HepG2 (cell line): ENCODE results near the gene TBATA. TPM values are rescaled to one million over a fixed set of nuclear protein-coding genes. Genes with fewer than 3 reads are reported as not detected.

ENCODE experiments used
- ATAC-seq: fragments of 200-7000 bp; cut with Tn5 transposase; 3 replicates; pipeline ENCODE4 v1.9.1; 2020; ENCODE audit warnings: mild to moderate bottlenecking, moderate library complexity
- BruUV-seq: library from RNA; stranded (reverse); fragments of 400-500 nt; replicated peaks from 2 replicates; lab custom pipeline; 2021; lab: Mats Ljungman, UMichigan
- CTCF ChIA-PET: fragments of 300-600 bp; formaldehyde crosslinking; extraction: SDS; loops from one replicate; lab custom pipeline; 2021; ENCODE audit warnings: low total read pairs, inconsistent platforms, low intra/inter-chr PET ratio; lab: Yijun Ruan, JAX
- POLR2A ChIA-PET: fragments of 350-600 bp; sonication (Branson Sonifier 250); formaldehyde crosslinking; loops from one replicate; lab custom pipeline; 2020; ENCODE audit warnings: antibody characterized with exemption, inconsistent platforms; lab: Yijun Ruan, JAX
- DNase-seq: peaks from one replicate; pipeline ENCODE4 v3.0.0-alpha.2; 2015; ENCODE audit warnings: low spot score
- FAIRE-seq: peaks from 3 replicates; lab custom pipeline; 2011; peaks lifted over from hg19 to GRCh38; lab: Jason Lieb, UNC
- H2AFZ ChIP-seq: one replicate; pipeline ENCODE4 v1.6.1; 2011; ENCODE audit warnings: low read length, inconsistent platforms
- H3K27ac ChIP-seq: fragments of 300-600 bp; 3 replicates; pipeline ENCODE4 v1.8.0; 2011; ENCODE audit warnings: mixed run types, mild to moderate bottlenecking, mixed read lengths, low read length, inconsistent platforms; ENCODE audit not compliant: insufficient read depth; ENCODE audit errors: extremely low read length
- H3K27me3 ChIP-seq, 2 experiments: fragments of 200-600 bp in 1 of 2; 2 replicates in 1 of 2; 3 replicates in 1 of 2; pipeline versions ENCODE4 v1.6.0 to v1.8.0; 2011; ENCODE audit warnings: low read length in 2 of 2, mild to moderate bottlenecking in 2 of 2, moderate library complexity in 2 of 2, inconsistent platforms in 1 of 2; ENCODE audit not compliant: insufficient read depth in 2 of 2, control insufficient read depth in 1 of 2
- H3K36me3 ChIP-seq, 2 experiments: fragments of 200-600 bp in 1 of 2; replicated peaks in 1 of 2; 2 replicates in 1 of 2; 3 replicates in 1 of 2; pipeline versions ENCODE4 v1.5.1 to v1.8.0; 2011; ENCODE audit warnings: low read length in 2 of 2, inconsistent platforms in 1 of 2; ENCODE audit not compliant: insufficient read depth in 2 of 2, control insufficient read depth in 1 of 2
- H3K4me1 ChIP-seq: 2 replicates; pipeline ENCODE4 v1.5.1; 2012; ENCODE audit warnings: low read length, inconsistent platforms; ENCODE audit not compliant: insufficient read depth
- H3K4me2 ChIP-seq: 2 replicates; pipeline ENCODE4 v1.6.0; 2011; ENCODE audit warnings: low read depth, low read length, inconsistent platforms
- H3K4me3 ChIP-seq, 3 experiments: fragments of 200-600 bp in 1 of 3; sonication (generic), shearing (Covaris generic) in 1 of 3; replicated peaks in 1 of 3; 2 replicates each; pipeline ENCODE4 v1.5.1; 2011 to 2016; ENCODE audit warnings: low read length in 3 of 3, inconsistent platforms in 2 of 3, low read depth in 2 of 3, mild to moderate bottlenecking in 2 of 3, control low read depth in 1 of 3, mixed read lengths in 1 of 3; ENCODE audit not compliant: insufficient read depth in 1 of 3
- H3K79me2 ChIP-seq: one replicate; pipeline ENCODE4 v1.6.1; 2011; ENCODE audit warnings: low read length, inconsistent platforms; ENCODE audit not compliant: insufficient read depth
- H3K9ac ChIP-seq: 2 replicates; pipeline ENCODE4 v1.6.0; 2011; ENCODE audit warnings: mild to moderate bottlenecking, low read depth, low read length, inconsistent platforms; ENCODE audit not compliant: insufficient read depth
- H3K9me3 ChIP-seq: 2 replicates; pipeline ENCODE4 v1.5.1; 2012; ENCODE audit warnings: mild to moderate bottlenecking, low read length
- H4K20me1 ChIP-seq: 2 replicates; pipeline ENCODE4 v1.6.0; 2011; ENCODE audit warnings: inconsistent platforms, mild to moderate bottlenecking, low read length, moderate library complexity; ENCODE audit not compliant: insufficient read depth
- CSRNP2 ChIP-seq: sonication (generic); formaldehyde crosslinking; conservative IDR thresholded peaks from 2 replicates; pipeline ENCODE4 v1.8.0; 2022; ENCODE audit warnings: low read depth, missing genetic modification reagents
- FOSL2 ChIP-seq: sonication (generic); formaldehyde crosslinking; IDR thresholded peaks from 2 replicates; pipeline ENCODE4 v1.4.0; 2020; ENCODE audit warnings: missing genetic modification reagents
- SP1 ChIP-seq, 2 experiments: fragments of 450-650 bp in 1 of 2; sonication (generic) in 1 of 2; formaldehyde crosslinking in 1 of 2; IDR thresholded peaks; 2 replicates each; pipeline versions ENCODE4 v1.4.0 to v1.6.1; 2016 to 2020; ENCODE audit warnings: missing genetic modification reagents in 1 of 2
- SRY ChIP-seq: sonication (generic); formaldehyde crosslinking; IDR thresholded peaks from 2 replicates; pipeline ENCODE4 v1.8.0; 2022; ENCODE audit warnings: mild to moderate bottlenecking, missing genetic modification reagents
- TERF1 ChIP-seq: sonication (generic); formaldehyde crosslinking; IDR thresholded peaks from 2 replicates; pipeline ENCODE4 v1.8.0; 2022; ENCODE audit warnings: mild to moderate bottlenecking, missing genetic modification reagents, moderate library complexity
- U2AF2 ChIP-seq: fragments of 200-400 bp; formaldehyde crosslinking; IDR thresholded peaks from 2 replicates; pipeline ENCODE4 v1.6.1; 2017; ENCODE audit warnings: low read depth, mild to moderate bottlenecking, low read length
- ZBTB25 ChIP-seq: IDR thresholded peaks from 2 replicates; pipeline ENCODE4 v1.6.1; 2018; ENCODE audit warnings: missing genetic modification reagents
- ZNF501 ChIP-seq: sonication (generic); formaldehyde crosslinking; IDR thresholded peaks from 2 replicates; pipeline ENCODE4 v1.5.1; 2020; ENCODE audit warnings: mild to moderate bottlenecking, moderate library complexity, missing genetic modification reagents
- ZNF788 ChIP-seq: sonication (generic); formaldehyde crosslinking; IDR thresholded peaks from 2 replicates; pipeline ENCODE4 v1.5.0; 2020; ENCODE audit warnings: mild to moderate bottlenecking, missing genetic modification reagents, borderline replicate concordance
- WGBS: methylation state at CpG from one replicate; pipeline ENCODE4 v1.1.6; 2017; ENCODE audit warnings: low lambda C conversion rate; 5-methylcytosine and 5-hydroxymethylcytosine counted together
- in situ Hi-C: cut with HindIII; loops from 2 replicates; pipeline ENCODE4 v1.10.0; 2017; ENCODE audit warnings: low pct_unique_long_range_greater_than_20kb; ENCODE audit not compliant: extremely low pct_ligation_motif_present
- intact Hi-C: fragments of 100-400 bp; cut with micrococcal nuclease; formaldehyde crosslinking; loops from one replicate; pipeline ENCODE4 v1.10.0; 2022; ENCODE audit not compliant: unreplicated experiment
- polyA plus RNA-seq, 8 experiments: library from polyadenylated mRNA; depleted of rRNA in 3 of 8; stranded (reverse) in 7 of 8; unstranded in 1 of 8; fragments of >200 nt; fragmentation: Illumina TruSeq in 4 of 8; extraction: Trizol in 4 of 8; gene quantifications; 2 replicates each; pipeline versions ENCODE4 v1.2.1 to v1.2.3, GENCODE V29; 2011 to 2016; ENCODE audit warnings: low read depth in 4 of 8, missing spikeins in 1 of 8, mixed read lengths in 1 of 8; ENCODE audit not compliant: insufficient read depth in 1 of 8
- total RNA-seq, 5 experiments: library from RNA; depleted of rRNA; stranded (reverse); fragments of >200 nt; fragmentation: Illumina TruSeq; extraction: Trizol; gene quantifications; 2 replicates each; pipeline ENCODE4 v1.2.3, GENCODE V29; 2016; ENCODE audit warnings: low read depth in 1 of 5

Gene TBATA
- total and polyA plus RNA-seq, 2 of the 13 experiments (the other 11 are each of a cell fraction or from before 2014, with no cell fraction given) = not detected

GRCh38 chr10:70756700-70757360 lies 28.3 kb downstream of the TBATA start:
- no peaks in the 10 kb centered on the region for H3K79me2 ChIP-seq
- H3K9me3 ChIP-seq = no peaks in the 10 kb centered on the region
- no peak overlapping the region for H2AFZ ChIP-seq
- FAIRE-seq (no peak), DNase-seq (no peak), ATAC-seq (no peak)
- H3K4me3 ChIP-seq = no peak overlapping the region
- WGBS = 29% methylated on average over 3 of the region's 8 CpGs
- H3K9ac ChIP-seq = no peak overlapping the region
- TF ChIP-seq FOSL2 (CRISPR knock-in tag) = peak; percentile 25; the same call in 1 of the 2 replicates
- TF ChIP-seq CSRNP2 (CRISPR knock-in tag) = no peak
- intact Hi-C loops = no loop called here
- H4K20me1 ChIP-seq = no peaks in the 10 kb centered on the region
- POLR2A ChIA-PET = no interaction called here
- H3K4me1 ChIP-seq = no peaks in the 10 kb centered on the region
- no TSS peak for BruUV-seq
- H3K27me3 ChIP-seq = no peaks in the 10 kb centered on the region
- CTCF ChIA-PET = no interaction called here
- no peak overlapping the region for H3K4me2 ChIP-seq
- no peak overlapping the region for H3K27ac ChIP-seq
- in situ Hi-C loops = no loop called here
- H3K36me3 ChIP-seq = no peaks in the 10 kb centered on the region

GRCh38 chr10:70753841-70754621 lies 31.1 kb downstream of the TBATA start:
- no peak overlapping the region for H3K4me2 ChIP-seq
- ATAC-seq = no peak
- H4K20me1 ChIP-seq = no peaks in the 10 kb centered on the region
- H3K27me3 ChIP-seq = no peaks in the 10 kb centered on the region
- no peak overlapping the region for H3K27ac ChIP-seq
- in situ Hi-C loops (no loop called here), intact Hi-C loops (no loop called here)
- H3K9me3 ChIP-seq = no peaks in the 10 kb centered on the region
- DNase-seq = no peak
- H3K36me3 ChIP-seq = no peaks in the 10 kb centered on the region
- CTCF ChIA-PET = no interaction called here
- 20% methylated on average over 7 of the region's 15 CpGs for WGBS
- no peaks in the 10 kb centered on the region for H3K79me2 ChIP-seq
- H2AFZ ChIP-seq = no peak overlapping the region
- BruUV-seq = no TSS peak
- FAIRE-seq = no peak
- no peak overlapping the region for H3K4me3 ChIP-seq
- H3K9ac ChIP-seq = no peak overlapping the region
- no peaks in the 10 kb centered on the region for H3K4me1 ChIP-seq
- POLR2A ChIA-PET = no interaction called here
- TF ChIP-seq TERF1 (CRISPR knock-in tag) = no peak
- no peak for TF ChIP-seq ZNF501 (CRISPR knock-in tag)
- no peak for TF ChIP-seq U2AF2
- no peak for TF ChIP-seq SP1 (IDR thresholded peaks at IDR 0.05)
- no peak for TF ChIP-seq SP1 (CRISPR knock-in tag; IDR thresholded peaks at IDR 0.05)
- no peak for TF ChIP-seq ZBTB25 (CRISPR knock-in tag)
- TF ChIP-seq SRY (CRISPR knock-in tag) = no peak
- no peak for TF ChIP-seq ZNF788 (CRISPR knock-in tag)
